HCT116 (cell line): ENCODE measurements around the gene CD33. TPM values are rescaled to one million over a fixed set of nuclear protein-coding genes. Genes with fewer than 3 reads are reported as not detected.

Source experiments
- ATAC-seq: fragments of 200-7000 bp; cut with Tn5 transposase; 2 replicates; pipeline ENCODE4 v1.9.1; 2020; ENCODE audit warnings: mild to moderate bottlenecking, moderate library complexity
- BruUV-seq: library from RNA; stranded (reverse); fragments of 400-500 nt; replicated peaks from 2 replicates; lab custom pipeline; 2021; lab: Mats Ljungman, UMichigan
- CTCF ChIA-PET: fragments of 300-600 bp; sonication (Branson Sonifier 250); formaldehyde crosslinking; loops from one replicate; lab custom pipeline; 2021; ENCODE audit warnings: antibody characterized with exemption; lab: Charles Lee
- POLR2A ChIA-PET: fragments of 300-600, 350-600 bp; sonication (Branson Sonifier 250); formaldehyde crosslinking; loops from one replicate; lab custom pipeline; 2021; ENCODE audit warnings: antibody characterized with exemption; lab: Charles Lee
- RAD21 ChIA-PET, 2 experiments: fragments of 300-600 bp; sonication (Branson Sonifier 250); formaldehyde crosslinking; loops; one replicate each; lab custom pipeline; 2023; ENCODE audit warnings: low total read pairs in 2 of 2; ENCODE audit not compliant: uncharacterized antibody in 2 of 2, unreplicated experiment in 2 of 2, low non-redundant PET in 1 of 2; lab: Charles Lee
- DNase-seq: peaks from one replicate; pipeline ENCODE4 v3.0.0-alpha.2; 2010; ENCODE audit warnings: low read depth, low spot score
- H2AFZ ChIP-seq: fragments of 200-600 bp; shearing (Covaris generic), sonication (generic); 2 replicates; pipeline ENCODE4 v1.6.1; 2017; ENCODE audit warnings: low read depth, mixed run types, mixed read lengths, antibody characterized with exemption, low read length; ENCODE audit not compliant: poor library complexity, severe bottlenecking
- H3K27ac ChIP-seq: 2 replicates; pipeline ENCODE4 v1.5.1; 2012; ENCODE audit warnings: low read depth, low read length
- H3K27me3 ChIP-seq: fragments of 200-600 bp; sonication (generic); 2 replicates; pipeline ENCODE4 v1.6.1; 2016; ENCODE audit warnings: mixed run types, low read length, mixed read lengths; ENCODE audit not compliant: insufficient read depth
- H3K36me3 ChIP-seq, 2 experiments: fragments of 200-500 bp in 1 of 2; fragments of 200-600 bp in 1 of 2; sonication (Bioruptor generic) in 1 of 2; sonication (generic) in 1 of 2; 2 replicates each; pipeline versions ENCODE4 v1.5.1 to v1.6.1; 2014 to 2016; ENCODE audit warnings: low read length in 2 of 2, inconsistent platforms in 1 of 2, mixed read lengths in 1 of 2, mixed run types in 1 of 2; ENCODE audit not compliant: insufficient read depth in 2 of 2, control insufficient read depth in 1 of 2
- H3K4me1 ChIP-seq, 2 experiments: fragments of 200-600 bp in 1 of 2; sonication (generic) in 1 of 2; 2 replicates each; pipeline versions ENCODE4 v1.5.1 to v1.6.1; 2012 to 2017; ENCODE audit warnings: low read length in 2 of 2, inconsistent platforms in 1 of 2, mild to moderate bottlenecking in 1 of 2, mixed read lengths in 1 of 2, mixed run types in 1 of 2, moderate library complexity in 1 of 2; ENCODE audit not compliant: insufficient read depth in 2 of 2, control insufficient read depth in 1 of 2
- H3K4me2 ChIP-seq: fragments of 200-600 bp; sonication (generic); 2 replicates; pipeline ENCODE4 v1.6.1; 2017; ENCODE audit warnings: mixed run types, low read length, mixed read lengths
- H3K4me3 ChIP-seq, 2 experiments: fragments of 200-600 bp in 1 of 2; sonication (generic) in 1 of 2; replicated peaks in 1 of 2; 2 replicates each; pipeline ENCODE4 v1.5.1; 2011 to 2016; ENCODE audit warnings: low read length in 2 of 2, control low read depth in 1 of 2, low read depth in 1 of 2, mild to moderate bottlenecking in 1 of 2, mixed read lengths in 1 of 2, mixed run types in 1 of 2
- H3K79me2 ChIP-seq: fragments of 200-600 bp; sonication (generic); 2 replicates; pipeline ENCODE4 v1.6.1; 2017; ENCODE audit warnings: mild to moderate bottlenecking, mixed run types, low read length, moderate library complexity, mixed read lengths; ENCODE audit not compliant: insufficient read depth
- H3K9ac ChIP-seq: fragments of 200-600 bp; sonication (generic); 2 replicates; pipeline ENCODE4 v1.6.1; 2016; ENCODE audit warnings: low read length, mixed read lengths
- H3K9me2 ChIP-seq: fragments of 200-600 bp; sonication (generic), shearing (Covaris generic); 2 replicates; pipeline ENCODE4 v1.6.1; 2017; ENCODE audit warnings: mixed run types, mild to moderate bottlenecking, moderate library complexity; ENCODE audit not compliant: insufficient read depth
- H3K9me3 ChIP-seq, 2 experiments: fragments of 200-500 bp in 1 of 2; fragments of 200-600 bp in 1 of 2; sonication (Bioruptor generic) in 1 of 2; sonication (generic) in 1 of 2; 2 replicates each; pipeline ENCODE4 v1.6.1; 2014 to 2017; ENCODE audit warnings: low read length in 2 of 2, mixed read lengths in 2 of 2, inconsistent platforms in 1 of 2, low read depth in 1 of 2, mild to moderate bottlenecking in 1 of 2, mixed run types in 1 of 2, moderate library complexity in 1 of 2; ENCODE audit not compliant: control insufficient read depth in 1 of 2, insufficient read depth in 1 of 2
- H4K20me1 ChIP-seq: fragments of 200-600 bp; sonication (generic), shearing (Covaris generic); 2 replicates; pipeline ENCODE4 v1.6.1; 2017; ENCODE audit warnings: mixed run types, mild to moderate bottlenecking, moderate library complexity; ENCODE audit not compliant: insufficient read depth
- CTCF ChIP-seq, 3 experiments: fragments of 200-600 bp in 1 of 3; sonication (generic) in 1 of 3; IDR thresholded peaks in 2 of 3; conservative IDR thresholded peaks in 1 of 3; 2 replicates each; pipeline ENCODE4 v1.5.1; 2012 to 2017; ENCODE audit warnings: low read depth in 2 of 3, low read length in 2 of 3, antibody characterized with exemption in 1 of 3, borderline replicate concordance in 1 of 3, control low read depth in 1 of 3, mild to moderate bottlenecking in 1 of 3, mixed read lengths in 1 of 3, mixed run types in 1 of 3, moderate library complexity in 1 of 3; ENCODE audit not compliant: insufficient read depth in 1 of 3
- EZH2 ChIP-seq: fragments of 200-600 bp; sonication (generic); IDR thresholded peaks from 2 replicates; pipeline ENCODE4 v1.6.1; 2017; ENCODE audit warnings: antibody characterized with exemption, mixed run types
- EZH2phosphoT487 ChIP-seq: fragments of 200-600 bp; IDR thresholded peaks from 2 replicates; pipeline ENCODE4 v1.6.1; 2018; ENCODE audit warnings: antibody characterized with exemption, borderline replicate concordance
- FOSL1 ChIP-seq: IDR thresholded peaks from 2 replicates; pipeline ENCODE4 v1.6.1; 2012; ENCODE audit warnings: low read depth
- JUND ChIP-seq: IDR thresholded peaks from 2 replicates; pipeline ENCODE4 v1.6.1; 2012
- POLR2A ChIP-seq: IDR thresholded peaks from 2 replicates; pipeline ENCODE4 v1.7.0; 2011; ENCODE audit warnings: borderline replicate concordance; ENCODE audit not compliant: insufficient read depth, insufficient read length; ENCODE audit errors: extremely low read depth
- POLR2AphosphoS5 ChIP-seq: IDR thresholded peaks from 2 replicates; pipeline ENCODE4 v1.6.1; 2011; ENCODE audit warnings: mild to moderate bottlenecking, low read depth, low read length, moderate library complexity
- REST ChIP-seq: IDR thresholded peaks from 2 replicates; pipeline ENCODE4 v1.6.1; 2012; ENCODE audit warnings: low read depth
- ZFX ChIP-seq: fragments of 450-650 bp; IDR thresholded peaks from 2 replicates; pipeline ENCODE4 v1.6.1; 2017
- ZNF274 ChIP-seq: fragments of 200-500 bp; sonication (Bioruptor generic); IDR thresholded peaks from 2 replicates; pipeline ENCODE4 v1.6.1; 2014; ENCODE audit warnings: mild to moderate bottlenecking, low read depth, low read length, inconsistent platforms
- intact Hi-C: fragments of 100-400 bp; cut with micrococcal nuclease; formaldehyde crosslinking; loops from 2 replicates; pipeline ENCODE4 v1.10.0; 2022
- total RNA-seq: library from RNA; stranded (reverse); gene quantifications from one replicate; pipeline ENCODE4 v1.2.1, GENCODE V29; 2021; ENCODE audit not compliant: unreplicated experiment
- TF ChIP-seq, protein P1 (sequence below): IDR thresholded peaks from 2 replicates; pipeline ENCODE4 v1.6.1; 2012

The CD33 gene
- total RNA-seq, 1 experiment from 2014 or later: 3.1 TPM

GRCh38 chr19:51252306-51253079, 27.6 kb downstream of the CD33 start:
- no peak overlapping the region for H3K4me3 ChIP-seq
- POLR2A ChIA-PET: no interaction called here
- H3K4me1 ChIP-seq: no peaks in the 10 kb centered on the region; a peak in 1 of 4 replicates
- H3K27me3 ChIP-seq: no peaks in the 10 kb centered on the region
- BruUV-seq: no TSS peak
- H3K79me2 ChIP-seq: no peaks in the 10 kb centered on the region
- RAD21 ChIA-PET: no interaction called here
- H3K36me3 ChIP-seq: no peaks in the 10 kb centered on the region
- intact Hi-C loops: no loop called here
- H3K9me3 ChIP-seq: no peaks in the 10 kb centered on the region
- no peak for TF ChIP-seq FOSL1
- TF ChIP-seq POLR2A: no peak
- TF ChIP-seq, protein P1, sequence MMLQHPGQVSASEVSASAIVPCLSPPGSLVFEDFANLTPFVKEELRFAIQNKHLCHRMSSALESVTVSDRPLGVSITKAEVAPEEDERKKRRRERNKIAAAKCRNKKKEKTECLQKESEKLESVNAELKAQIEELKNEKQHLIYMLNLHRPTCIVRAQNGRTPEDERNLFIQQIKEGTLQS: no peak
- no peak for TF ChIP-seq ZNF274
- no peak for TF ChIP-seq JUND
- TF ChIP-seq ZFX: no peak
- no peak for TF ChIP-seq EZH2phosphoT487
- TF ChIP-seq POLR2AphosphoS5: no peak
- TF ChIP-seq EZH2: no peak
- TF ChIP-seq CTCF (IDR thresholded peaks at IDR 0.05 in 2 of 3, conservative IDR thresholded peaks at IDR 0.05 in 1 of 3; ENCODE audit: borderline replicate concordance in 1 of 3, insufficient read depth in 1 of 3, low read depth in 2 of 3, low read length in 2 of 3): no peak
- TF ChIP-seq REST: no peak
- TF ChIP-seq, all 23 proteins: peak for 0
- Histone ChIP-seq H3K27ac (no peak overlapping the region), H3K4me2 (no peak overlapping the region), H4K20me1 (no peaks in the 10 kb centered on the region), H2AFZ (no peak overlapping the region), H3K9me2 (no peaks in the 10 kb centered on the region), H3K9ac (no peak overlapping the region)
- CTCF ChIA-PET: no interaction called here
- DNase-seq (no peak), ATAC-seq (no peak)
